WTC11 (cell line): Measurements from ENCODE around the gene CELSR3. TPM values are rescaled to one million over a fixed set of nuclear protein-coding genes. Genes with fewer than 3 reads are reported as not detected.

ENCODE experiments used
- ATAC-seq: fragments of 200-7000 bp; cut with Tn5 transposase; 2 replicates; pipeline ENCODE4 v1.10.0; 2021; ENCODE audit warnings: mild to moderate bottlenecking, moderate library complexity
- CTCF ChIA-PET: fragments of 300-600 bp; sonication (Branson Sonifier 250); formaldehyde crosslinking; loops from one replicate; lab custom pipeline; 2021; ENCODE audit warnings: antibody characterized with exemption; lab: Charles Lee
- POLR2A ChIA-PET: fragments of 350-600 bp; sonication (Branson Sonifier 250); formaldehyde crosslinking; loops from one replicate; lab custom pipeline; 2021; ENCODE audit warnings: antibody characterized with exemption; lab: Charles Lee
- DNase-seq: peaks from one replicate; pipeline ENCODE4 v3.0.0; 2021; ENCODE audit warnings: low spot score
- H3K27ac Mint-ChIP-seq: 2 replicates; pipeline ENCODE4 v1.8.0; 2021; ENCODE audit warnings: mixed read lengths
- H3K27me3 Mint-ChIP-seq: 2 replicates; pipeline ENCODE4 v1.8.0; 2021; ENCODE audit warnings: low read depth, mild to moderate bottlenecking, moderate library complexity, mixed read lengths
- H3K36me3 Mint-ChIP-seq: 2 replicates; pipeline ENCODE4 v1.8.0; 2021; ENCODE audit warnings: mixed read lengths
- H3K4me1 Mint-ChIP-seq: 2 replicates; pipeline ENCODE4 v1.8.0; 2022; ENCODE audit warnings: mixed read lengths
- H3K4me3 Mint-ChIP-seq: 2 replicates; pipeline ENCODE4 v1.8.0; 2021; ENCODE audit warnings: mild to moderate bottlenecking, moderate library complexity, mixed read lengths
- H3K9me3 Mint-ChIP-seq: 2 replicates; pipeline ENCODE4 v1.8.0; 2021; ENCODE audit warnings: mixed read lengths
- ARID4B ChIP-seq: sonication (generic); formaldehyde crosslinking; IDR thresholded peaks from 2 replicates; pipeline ENCODE4 v1.8.0; 2023; ENCODE audit warnings: missing genetic modification reagents, mild to moderate bottlenecking, borderline replicate concordance
- ATF1 ChIP-seq: sonication (generic); formaldehyde crosslinking; IDR thresholded peaks from 2 replicates; pipeline ENCODE4 v1.8.1; 2023; ENCODE audit warnings: mild to moderate bottlenecking, moderate library complexity, missing genetic modification reagents
- FOXP1 ChIP-seq: sonication (generic); formaldehyde crosslinking; IDR thresholded peaks from 2 replicates; pipeline ENCODE4 v1.8.0; 2022; ENCODE audit warnings: missing genetic modification reagents, mild to moderate bottlenecking, moderate library complexity, borderline replicate concordance
- HMGA2 ChIP-seq: fragments of 250-450 bp; sonication (Bioruptor Pico); IDR thresholded peaks from 2 replicates; pipeline ENCODE4 v1.4.0; 2021; ENCODE audit warnings: mild to moderate bottlenecking, moderate library complexity
- JUN ChIP-seq: sonication (generic); formaldehyde crosslinking; IDR thresholded peaks from 2 replicates; pipeline ENCODE4 v1.8.0; 2023; ENCODE audit warnings: mild to moderate bottlenecking, missing genetic modification reagents
- MYBL2 ChIP-seq: sonication (generic); formaldehyde crosslinking; IDR thresholded peaks from 2 replicates; pipeline ENCODE4 v1.8.1; 2023; ENCODE audit warnings: mild to moderate bottlenecking, moderate library complexity, missing genetic modification reagents
- NR2C2 ChIP-seq: sonication (generic); formaldehyde crosslinking; IDR thresholded peaks from 2 replicates; pipeline ENCODE4 v1.8.0; 2022; ENCODE audit warnings: mild to moderate bottlenecking, missing genetic modification reagents
- SP1 ChIP-seq: sonication (generic); formaldehyde crosslinking; conservative IDR thresholded peaks from 2 replicates; pipeline ENCODE4 v1.8.1; 2022; ENCODE audit warnings: missing genetic modification reagents
- TCF7 ChIP-seq: sonication (generic); formaldehyde crosslinking; IDR thresholded peaks from 2 replicates; pipeline ENCODE4 v1.8.0; 2022; ENCODE audit warnings: mild to moderate bottlenecking, low read depth, missing genetic modification reagents, moderate library complexity
- ZBTB21 ChIP-seq: sonication (generic); formaldehyde crosslinking; IDR thresholded peaks from 2 replicates; pipeline ENCODE4 v1.8.1; 2023; ENCODE audit warnings: mild to moderate bottlenecking, missing genetic modification reagents, borderline replicate concordance
- ZNF232 ChIP-seq: sonication (generic); formaldehyde crosslinking; IDR thresholded peaks from 2 replicates; pipeline ENCODE4 v1.8.0; 2022; ENCODE audit warnings: mild to moderate bottlenecking, missing genetic modification reagents
- ZNF317 ChIP-seq: sonication (generic); formaldehyde crosslinking; IDR thresholded peaks from 2 replicates; pipeline ENCODE4 v1.8.1; 2023; ENCODE audit warnings: low read depth, mild to moderate bottlenecking, moderate library complexity, missing genetic modification reagents, borderline replicate concordance
- ZNF532 ChIP-seq: fragments of 250-450 bp; sonication (Bioruptor Pico); IDR thresholded peaks from 2 replicates; pipeline ENCODE4 v1.9.0; 2021; ENCODE audit warnings: mild to moderate bottlenecking, borderline replicate concordance
- total RNA-seq: library from RNA; stranded (reverse); gene quantifications from 3 replicates; pipeline ENCODE4 v1.2.3, GENCODE V29; 2021
- TF ChIP-seq, protein P1 (sequence below): sonication (generic); formaldehyde crosslinking; conservative IDR thresholded peaks from 2 replicates; pipeline ENCODE4 v1.8.1; 2022; ENCODE audit warnings: mild to moderate bottlenecking, missing genetic modification reagents
- TF ChIP-seq, protein P2 (sequence below): sonication (generic); formaldehyde crosslinking; IDR thresholded peaks from 2 replicates; pipeline ENCODE4 v1.8.1; 2023; ENCODE audit warnings: mild to moderate bottlenecking, missing genetic modification reagents, moderate library complexity
- TF ChIP-seq, protein P3 (sequence below): sonication (generic); formaldehyde crosslinking; conservative IDR thresholded peaks from 2 replicates; pipeline ENCODE4 v1.8.1; 2023; ENCODE audit warnings: mild to moderate bottlenecking, low read depth, missing genetic modification reagents, moderate library complexity

The CELSR3 gene
- total RNA-seq, 1 experiment from 2014 or later: 27.9 TPM

DNA sequence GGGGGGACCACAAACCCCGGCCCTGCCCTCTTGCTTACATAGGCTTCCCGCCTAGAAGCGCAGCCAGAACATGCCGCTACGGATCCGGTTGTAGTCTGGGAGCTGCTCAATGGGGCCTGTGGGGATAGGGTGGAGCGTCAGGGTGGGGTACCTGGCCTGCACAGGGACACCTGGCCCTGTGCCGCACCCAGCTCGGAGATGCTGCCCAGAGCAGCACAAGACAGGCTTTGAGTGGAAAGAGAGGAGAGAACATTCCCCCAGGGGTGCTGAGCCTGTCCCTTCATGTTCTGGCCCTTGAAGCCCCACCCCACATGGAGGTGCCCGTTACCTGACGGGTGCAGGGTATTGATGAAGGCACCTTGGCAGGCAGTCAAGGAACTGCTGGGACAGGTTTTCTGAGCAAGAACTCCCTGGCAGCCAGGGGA is 63.6 kb downstream of the CELSR3 start:
- H3K4me3 Mint-ChIP-seq: no peak overlapping the region
- DNase-seq: no peak
- no peaks in the 10 kb centered on the region for H3K9me3 Mint-ChIP-seq
- H3K4me1 Mint-ChIP-seq: peaks cover 16% of the 10 kb centered on the region
- peaks cover 57% of the 10 kb centered on the region for H3K36me3 Mint-ChIP-seq
- CTCF ChIA-PET: no interaction called here
- POLR2A ChIA-PET: no interaction called here
- TF ChIP-seq, protein P1, sequence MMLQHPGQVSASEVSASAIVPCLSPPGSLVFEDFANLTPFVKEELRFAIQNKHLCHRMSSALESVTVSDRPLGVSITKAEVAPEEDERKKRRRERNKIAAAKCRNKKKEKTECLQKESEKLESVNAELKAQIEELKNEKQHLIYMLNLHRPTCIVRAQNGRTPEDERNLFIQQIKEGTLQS (CRISPR knock-in tag): no peak
- TF ChIP-seq NR2C2 (CRISPR knock-in tag) (no peak), JUN (CRISPR knock-in tag) (no peak), ZNF232 (no peak), HMGA2 (CRISPR knock-in tag) (no peak), ZNF317 (CRISPR knock-in tag) (no peak), FOXP1 (CRISPR knock-in tag) (no peak), ZBTB21 (CRISPR knock-in tag) (no peak), SP1 (CRISPR knock-in tag) (no peak), ARID4B (CRISPR knock-in tag) (no peak), ZNF532 (no peak), TCF7 (CRISPR knock-in tag) (no peak), MYBL2 (CRISPR knock-in tag) (no peak), ATF1 (CRISPR knock-in tag) (no peak)
- TF ChIP-seq, protein P2, sequence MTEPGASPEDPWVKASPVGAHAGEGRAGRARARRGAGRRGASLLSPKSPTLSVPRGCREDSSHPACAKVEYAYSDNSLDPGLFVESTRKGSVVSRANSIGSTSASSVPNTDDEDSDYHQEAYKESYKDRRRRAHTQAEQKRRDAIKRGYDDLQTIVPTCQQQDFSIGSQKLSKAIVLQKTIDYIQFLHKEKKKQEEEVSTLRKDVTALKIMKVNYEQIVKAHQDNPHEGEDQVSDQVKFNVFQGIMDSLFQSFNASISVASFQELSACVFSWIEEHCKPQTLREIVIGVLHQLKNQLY (CRISPR knock-in tag): no peak
- TF ChIP-seq, protein P3, sequence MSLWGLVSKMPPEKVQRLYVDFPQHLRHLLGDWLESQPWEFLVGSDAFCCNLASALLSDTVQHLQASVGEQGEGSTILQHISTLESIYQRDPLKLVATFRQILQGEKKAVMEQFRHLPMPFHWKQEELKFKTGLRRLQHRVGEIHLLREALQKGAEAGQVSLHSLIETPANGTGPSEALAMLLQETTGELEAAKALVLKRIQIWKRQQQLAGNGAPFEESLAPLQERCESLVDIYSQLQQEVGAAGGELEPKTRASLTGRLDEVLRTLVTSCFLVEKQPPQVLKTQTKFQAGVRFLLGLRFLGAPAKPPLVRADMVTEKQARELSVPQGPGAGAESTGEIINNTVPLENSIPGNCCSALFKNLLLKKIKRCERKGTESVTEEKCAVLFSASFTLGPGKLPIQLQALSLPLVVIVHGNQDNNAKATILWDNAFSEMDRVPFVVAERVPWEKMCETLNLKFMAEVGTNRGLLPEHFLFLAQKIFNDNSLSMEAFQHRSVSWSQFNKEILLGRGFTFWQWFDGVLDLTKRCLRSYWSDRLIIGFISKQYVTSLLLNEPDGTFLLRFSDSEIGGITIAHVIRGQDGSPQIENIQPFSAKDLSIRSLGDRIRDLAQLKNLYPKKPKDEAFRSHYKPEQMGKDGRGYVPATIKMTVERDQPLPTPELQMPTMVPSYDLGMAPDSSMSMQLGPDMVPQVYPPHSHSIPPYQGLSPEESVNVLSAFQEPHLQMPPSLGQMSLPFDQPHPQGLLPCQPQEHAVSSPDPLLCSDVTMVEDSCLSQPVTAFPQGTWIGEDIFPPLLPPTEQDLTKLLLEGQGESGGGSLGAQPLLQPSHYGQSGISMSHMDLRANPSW: no peak
- H3K27ac Mint-ChIP-seq: no peak overlapping the region; the same call in 1 of the 2 replicates
- ATAC-seq: no peak
- no peaks in the 10 kb centered on the region for H3K27me3 Mint-ChIP-seq
